GM12873 (cell line): ENCODE measurements around the gene LAYN.

Experiments
- TF ChIP-seq, protein P1 (sequence below): IDR thresholded peaks from 2 replicates; pipeline ENCODE4 v1.5.1; 2012; ENCODE audit warnings: low read depth, mild to moderate bottlenecking, moderate library complexity, low read length, control low read depth; ENCODE audit not compliant: insufficient read depth; ENCODE audit errors: missing control alignments

The LAYN gene

DNA sequence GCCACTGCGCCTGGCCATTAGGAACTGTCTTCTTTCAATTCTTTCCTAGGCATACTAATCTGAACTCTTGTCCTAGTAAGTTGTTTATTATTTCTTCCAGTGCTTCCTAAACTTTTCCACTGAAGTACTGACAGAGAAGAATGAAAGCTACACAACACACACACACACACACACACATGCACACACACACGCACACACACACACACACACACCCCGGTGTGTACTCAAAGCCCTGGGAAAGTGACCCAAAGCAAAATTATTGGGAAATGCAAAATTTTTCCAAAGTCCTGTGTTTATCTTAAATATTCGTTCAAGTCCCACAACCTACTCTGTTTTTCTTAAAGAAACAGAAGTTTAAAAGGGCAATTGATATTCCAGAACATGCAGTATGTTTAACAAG, 42.4 kb downstream of the LAYN start:
- TF ChIP-seq, protein P1, sequence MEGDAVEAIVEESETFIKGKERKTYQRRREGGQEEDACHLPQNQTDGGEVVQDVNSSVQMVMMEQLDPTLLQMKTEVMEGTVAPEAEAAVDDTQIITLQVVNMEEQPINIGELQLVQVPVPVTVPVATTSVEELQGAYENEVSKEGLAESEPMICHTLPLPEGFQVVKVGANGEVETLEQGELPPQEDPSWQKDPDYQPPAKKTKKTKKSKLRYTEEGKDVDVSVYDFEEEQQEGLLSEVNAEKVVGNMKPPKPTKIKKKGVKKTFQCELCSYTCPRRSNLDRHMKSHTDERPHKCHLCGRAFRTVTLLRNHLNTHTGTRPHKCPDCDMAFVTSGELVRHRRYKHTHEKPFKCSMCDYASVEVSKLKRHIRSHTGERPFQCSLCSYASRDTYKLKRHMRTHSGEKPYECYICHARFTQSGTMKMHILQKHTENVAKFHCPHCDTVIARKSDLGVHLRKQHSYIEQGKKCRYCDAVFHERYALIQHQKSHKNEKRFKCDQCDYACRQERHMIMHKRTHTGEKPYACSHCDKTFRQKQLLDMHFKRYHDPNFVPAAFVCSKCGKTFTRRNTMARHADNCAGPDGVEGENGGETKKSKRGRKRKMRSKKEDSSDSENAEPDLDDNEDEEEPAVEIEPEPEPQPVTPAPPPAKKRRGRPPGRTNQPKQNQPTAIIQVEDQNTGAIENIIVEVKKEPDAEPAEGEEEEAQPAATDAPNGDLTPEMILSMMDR, result no peak

DNA sequence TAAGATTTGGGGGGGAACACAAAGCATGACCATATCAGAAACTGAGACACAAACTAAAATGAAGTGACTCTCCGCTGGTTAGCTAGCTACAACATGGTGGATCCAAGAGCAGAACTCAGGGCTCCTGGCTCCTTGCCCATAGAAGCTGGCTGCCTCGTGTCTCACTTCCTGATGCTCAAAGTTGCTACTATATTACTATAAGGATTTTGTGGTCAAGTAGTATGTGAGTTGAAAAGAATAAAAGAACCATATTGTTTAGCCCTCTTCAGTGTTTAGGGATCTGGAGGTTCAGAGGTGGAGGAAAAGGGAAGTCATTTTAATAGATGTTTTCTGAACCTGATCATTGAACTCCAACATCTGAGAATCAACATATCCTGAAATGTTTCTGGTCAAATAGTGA, 44.9 kb downstream of the LAYN start:
- TF ChIP-seq, protein P1, result no peak

DNA sequence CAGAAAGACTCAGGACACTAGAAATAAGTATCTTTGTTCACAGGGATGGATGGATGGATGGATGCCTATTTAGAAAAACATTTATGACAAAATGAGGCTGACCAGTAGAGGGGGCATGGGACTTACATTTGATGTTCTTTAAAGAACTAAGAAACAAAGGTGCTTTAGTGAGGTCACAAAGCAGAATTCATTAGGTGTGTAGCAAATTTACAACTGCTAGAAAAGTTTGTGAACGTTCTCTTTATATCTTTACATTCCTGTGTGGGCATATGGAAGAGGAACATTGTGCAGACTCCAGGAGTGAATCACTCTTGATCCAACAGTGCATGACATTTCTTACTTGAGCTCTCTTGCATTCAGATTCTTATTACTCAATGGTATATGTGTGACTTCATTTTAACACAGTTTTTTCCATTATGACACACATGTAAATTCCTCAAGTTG, 45.9 kb downstream of the LAYN start:
- TF ChIP-seq, protein P1, result peak; percentile 60

DNA sequence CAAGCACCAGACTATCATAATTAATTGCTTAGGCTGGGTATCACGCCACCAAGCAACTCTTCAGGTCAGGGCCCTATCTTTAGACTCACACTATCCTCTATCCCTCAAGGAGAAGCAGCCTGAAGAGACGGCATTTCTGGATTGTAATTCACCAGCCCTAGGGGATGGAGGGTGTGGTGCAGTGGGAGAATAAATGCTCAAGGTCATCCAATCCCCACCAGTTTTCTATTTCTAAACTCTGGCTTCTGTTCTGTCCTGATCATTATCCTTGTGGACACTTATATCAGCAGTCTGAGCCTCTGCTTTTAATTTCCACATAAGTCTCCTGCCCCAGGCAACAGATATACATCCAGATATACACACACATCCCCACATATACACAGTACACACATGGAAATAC, 48.6 kb downstream of the LAYN start:
- TF ChIP-seq, protein P1, result no peak

DNA sequence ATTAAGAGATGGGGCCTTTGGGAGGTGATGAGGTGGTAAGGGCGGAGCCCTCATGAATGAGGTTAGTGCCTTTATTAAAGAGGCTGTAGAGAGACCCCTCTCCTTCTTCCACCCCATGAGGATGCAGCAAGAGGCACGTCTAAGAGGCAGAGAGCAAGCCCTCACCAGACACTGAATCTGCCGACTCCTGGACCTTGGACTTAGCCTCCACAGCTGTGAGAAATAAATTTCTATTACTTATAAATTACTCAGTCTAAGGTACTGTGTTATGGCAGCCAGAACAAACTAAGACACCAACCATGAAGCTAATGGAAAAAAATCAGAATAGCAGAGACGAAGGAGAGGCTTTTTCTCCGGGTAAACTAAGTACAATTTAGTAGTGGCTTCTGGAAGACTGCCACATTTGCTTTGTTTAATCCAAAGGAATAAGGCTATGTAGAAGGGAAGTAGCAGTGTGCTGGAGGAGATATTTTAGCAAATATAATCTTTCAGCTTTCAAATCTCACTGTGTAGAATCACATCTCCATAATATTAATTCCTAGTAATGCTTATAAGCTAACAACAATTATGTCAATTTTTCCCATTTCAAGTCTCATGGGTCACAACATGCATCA, 49.5 kb downstream of the LAYN start:
- TF ChIP-seq, protein P1, result no peak

DNA sequence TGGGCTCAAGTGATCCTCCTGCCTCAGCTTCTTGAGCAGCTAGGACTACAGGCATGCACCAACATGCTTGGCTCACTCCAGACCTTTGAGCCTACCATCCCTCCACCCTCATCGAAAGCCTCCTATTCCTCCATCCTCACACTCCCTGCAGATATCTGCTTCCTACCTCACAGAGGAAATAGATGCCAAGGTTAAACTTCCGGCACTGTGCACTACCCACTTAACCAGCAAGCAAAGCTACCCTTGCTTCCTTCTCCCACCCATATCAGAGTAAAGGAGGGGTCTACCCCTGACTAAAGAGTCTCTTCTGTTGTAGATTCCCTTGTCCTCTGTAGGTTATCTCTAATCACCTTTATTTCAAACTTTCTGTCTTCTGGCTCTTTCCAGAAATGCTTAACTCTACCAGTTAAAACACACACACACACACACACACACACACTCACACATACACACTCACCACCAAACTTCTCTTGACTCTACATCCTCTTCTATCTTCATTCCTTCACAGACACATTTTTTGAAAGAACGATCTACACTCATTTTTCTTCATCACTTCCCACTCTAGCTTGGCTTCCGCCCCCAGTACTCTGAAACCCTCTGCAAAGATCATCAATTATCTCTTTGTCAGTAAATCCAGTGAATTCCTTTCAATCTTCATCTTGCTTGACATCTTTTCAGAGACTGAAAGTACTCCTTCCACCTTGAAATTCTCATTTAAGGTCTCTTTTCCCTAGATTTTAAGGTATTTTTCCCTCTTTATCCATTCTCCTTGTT, 50.9 kb downstream of the LAYN start:
- TF ChIP-seq, protein P1, result no peak

DNA sequence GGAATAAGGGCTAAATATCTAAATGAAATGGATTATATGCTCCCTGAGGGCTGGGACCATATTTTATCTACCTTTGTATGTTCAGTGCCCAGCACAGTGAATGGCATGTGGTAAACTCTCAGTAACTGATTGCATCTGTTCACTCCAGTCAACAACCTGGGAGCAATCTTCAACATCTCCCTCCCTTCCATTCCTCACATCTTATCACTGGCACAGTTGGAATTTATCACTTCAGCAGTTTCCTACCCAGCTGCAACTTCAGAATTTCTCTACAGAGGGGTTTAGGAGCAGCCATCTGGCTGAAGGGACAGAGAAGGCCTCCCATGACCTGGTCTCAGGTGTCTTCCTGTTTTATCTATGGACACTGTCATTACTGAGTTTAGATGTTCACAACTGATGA, 52.0 kb downstream of the LAYN start:
- TF ChIP-seq, protein P1, result no peak
